ENCODE data around the gene EPB41L2. TPM values are rescaled to one million over a fixed set of nuclear protein-coding genes. Genes with fewer than 3 reads are reported as not detected.

Gene EPB41L2
- total RNA-seq, 1 experiment from 2014 or later = 17.5 TPM

DNA sequence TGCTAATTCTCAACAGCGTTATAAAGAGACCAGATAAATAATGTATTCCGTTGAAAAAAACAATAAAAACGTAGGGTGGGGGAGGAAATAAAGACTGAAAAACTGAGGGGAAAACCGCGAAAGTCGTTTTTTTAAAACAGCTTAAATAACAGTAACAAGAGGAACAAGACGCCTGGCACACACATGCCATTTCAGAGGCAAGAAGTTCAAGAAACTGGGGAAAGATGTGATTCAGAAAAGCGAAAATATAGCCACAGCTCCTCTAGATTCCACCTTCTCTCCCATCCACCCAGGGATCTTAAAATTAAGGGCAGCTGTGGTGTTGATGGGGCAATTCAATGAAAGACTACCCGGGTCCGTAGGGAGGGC, 1.3 kb downstream of the EPB41L2 start:
- no peak for DNase-seq (ENCODE audit: low spot score)

- no peak for DNase-seq (ENCODE audit: low spot score)
These were observed 1.8 kb downstream of the EPB41L2 start for GRCh38 chr6:131061041-131061750.

GRCh38 chr6:131060311-131060710, 2.7 kb downstream of the EPB41L2 start:
- no peak for DNase-seq (ENCODE audit: low spot score)

DNA sequence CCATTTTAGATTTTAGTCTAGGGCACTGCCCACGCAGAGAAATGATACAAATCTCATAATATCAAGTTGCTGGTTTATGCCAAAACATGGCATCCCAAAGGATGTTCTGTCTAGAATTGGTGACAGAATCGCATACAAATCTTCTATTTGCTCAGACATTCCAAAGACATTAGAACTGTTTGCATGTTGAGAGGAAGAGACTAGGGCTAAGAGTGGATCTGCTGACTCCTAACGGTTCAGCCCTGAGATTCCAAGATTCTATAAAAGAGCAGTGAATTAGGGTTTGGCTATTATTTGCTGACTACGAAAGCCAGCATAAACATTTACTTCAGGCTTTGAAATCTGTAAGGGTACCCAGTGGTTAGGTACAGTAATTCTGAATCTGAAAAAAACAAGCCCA, 3.6 kb downstream of the EPB41L2 start:
- DNase-seq (ENCODE audit: low spot score) = no peak

DNA sequence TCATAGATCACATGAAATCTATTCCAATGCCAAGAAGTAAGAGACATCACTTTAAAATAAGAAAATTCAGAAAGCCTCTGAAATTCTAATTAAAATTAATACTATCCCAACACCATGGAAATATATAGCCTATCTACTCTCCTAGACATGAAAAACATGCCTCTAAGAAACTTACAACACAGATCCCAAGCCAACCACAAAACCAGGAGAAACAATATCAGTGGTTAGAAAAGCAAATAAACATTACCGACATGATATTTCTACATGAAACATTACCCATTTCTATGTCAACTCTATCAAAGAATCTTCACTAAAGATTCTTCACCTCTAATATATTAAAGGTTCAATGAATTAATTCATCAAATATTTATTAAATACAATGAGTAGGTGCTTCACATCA, 4.8 kb downstream of the EPB41L2 start:
- no peak for DNase-seq (ENCODE audit: low spot score)

- no peak for DNase-seq (ENCODE audit: low spot score)
These were observed 8.4 kb downstream of the EPB41L2 start for GRCh38 chr6:131054392-131055250.

DNA sequence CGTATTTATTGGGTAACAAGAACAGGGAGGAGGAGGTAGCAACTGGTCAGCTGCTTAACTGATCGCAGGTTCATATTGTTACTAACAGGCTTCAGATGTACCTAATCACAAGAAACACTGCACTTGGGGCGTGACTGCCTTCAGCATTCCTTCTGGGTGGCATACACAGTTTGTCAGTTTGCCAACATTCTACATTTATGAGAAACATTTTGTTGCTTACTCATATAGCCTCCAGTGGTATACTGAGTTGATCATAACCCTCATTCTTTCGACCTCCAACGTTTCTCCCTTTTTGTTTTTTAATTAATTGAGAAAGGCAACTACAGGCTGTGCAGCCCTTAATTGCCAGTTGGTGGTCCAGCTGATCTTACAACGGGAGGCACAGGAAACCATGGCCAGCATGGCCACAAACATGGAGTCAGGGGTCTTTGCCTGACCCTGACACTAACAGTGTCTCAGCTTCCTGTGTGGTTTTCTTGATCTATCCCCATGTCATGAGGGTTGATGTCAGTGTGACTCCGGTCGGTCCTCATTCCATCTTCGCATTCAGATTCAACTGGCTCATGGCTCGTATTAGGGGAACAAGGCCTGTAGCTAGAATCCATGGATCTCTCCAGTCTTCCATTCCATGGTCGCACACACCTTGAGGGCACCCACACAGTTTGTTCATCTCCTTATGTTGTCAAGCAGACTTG, 9.4 kb downstream of the EPB41L2 start:
- peak; percentile 35 for DNase-seq (ENCODE audit: low spot score)

- DNase-seq (ENCODE audit: low spot score) = no peak
These were observed 10.9 kb downstream of the EPB41L2 start for GRCh38 chr6:131052181-131052580.

- DNase-seq (ENCODE audit: low spot score) = no peak
These were observed 11.7 kb downstream of the EPB41L2 start for GRCh38 chr6:131051341-131051740.

GRCh38 chr6:131049608-131050007, 13.4 kb downstream of the EPB41L2 start:
- DNase-seq (ENCODE audit: low spot score) = no peak

DNA sequence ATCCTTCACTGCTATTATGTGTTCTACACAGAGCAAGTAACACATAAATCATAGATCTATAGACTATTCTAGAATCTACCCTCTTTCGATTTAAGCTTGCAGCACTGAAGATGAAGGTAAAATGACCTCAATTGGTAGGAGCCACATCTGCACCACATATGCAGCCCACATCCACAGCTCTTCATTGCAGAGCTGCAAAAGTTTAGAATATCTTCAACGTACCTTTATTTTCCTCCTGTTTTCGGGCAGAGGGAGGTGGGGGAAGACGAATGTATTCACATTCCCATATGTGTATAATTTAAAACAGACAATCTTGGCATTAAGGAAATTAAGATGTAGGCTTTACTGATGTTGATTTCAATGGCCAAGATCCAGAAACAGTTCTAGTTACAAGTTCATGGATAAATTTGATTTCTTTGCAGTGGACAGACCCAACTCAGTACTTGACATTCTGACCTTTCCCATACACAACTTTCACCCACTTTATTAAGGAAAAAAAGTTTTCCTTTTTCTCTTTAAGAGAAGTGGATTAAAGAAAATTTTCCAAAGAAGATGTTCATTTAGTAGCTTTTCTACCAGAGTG, 14.0 kb downstream of the EPB41L2 start:
- DNase-seq (ENCODE audit: low spot score) = no peak

- no peak for DNase-seq (ENCODE audit: low spot score)
These were observed 14.6 kb downstream of the EPB41L2 start for GRCh38 chr6:131048459-131048858.

- no peak for DNase-seq (ENCODE audit: low spot score)
These were observed 17.9 kb downstream of the EPB41L2 start for GRCh38 chr6:131045139-131045538.

DNA sequence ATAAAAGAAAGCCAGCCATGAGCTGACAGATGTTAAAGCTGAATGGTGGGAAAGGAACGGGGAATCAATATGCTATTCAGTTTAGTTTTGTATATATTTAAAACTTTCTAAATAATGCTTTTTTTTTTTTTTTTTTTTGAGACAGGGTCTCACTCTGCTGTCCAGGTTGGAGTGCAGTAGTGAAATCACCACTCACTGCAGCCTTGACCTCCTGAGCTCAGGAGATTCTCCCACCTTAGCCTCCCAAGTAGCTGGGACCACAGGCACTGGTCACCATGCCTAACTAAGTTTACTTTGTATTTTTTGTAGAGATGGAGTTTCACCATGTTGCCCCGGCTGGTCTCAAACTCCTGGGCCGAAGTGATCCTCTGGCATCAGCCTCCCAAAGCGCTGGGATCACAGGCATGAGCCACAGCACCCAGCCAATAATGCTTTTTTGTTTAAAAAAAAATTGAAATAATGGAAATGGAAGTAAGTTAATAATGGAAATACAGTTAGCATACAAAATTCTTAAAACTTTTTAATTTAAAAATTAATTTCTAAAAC, 19.1 kb downstream of the EPB41L2 start:
- DNase-seq (ENCODE audit: low spot score) = no peak

DNA sequence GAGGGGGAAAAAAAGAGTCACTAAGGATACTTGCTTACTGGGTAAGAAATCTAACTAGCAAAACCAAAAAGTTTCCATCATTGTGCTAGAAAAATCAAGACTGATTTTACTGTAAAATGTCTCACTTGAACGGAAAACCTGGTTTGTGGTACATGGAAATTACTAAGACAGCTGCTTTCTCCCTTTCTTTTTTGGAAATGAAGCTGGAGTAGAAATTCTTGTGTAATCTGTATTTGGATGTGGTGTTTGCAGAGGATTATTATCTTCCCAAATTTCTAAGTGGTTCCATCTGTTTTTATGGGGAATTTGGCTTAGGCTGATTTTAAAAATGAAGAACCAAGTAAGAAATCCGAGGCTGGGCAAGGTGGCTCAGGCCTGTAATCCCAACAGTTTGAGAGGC, 20.4 kb downstream of the EPB41L2 start:
- no peak for DNase-seq (ENCODE audit: low spot score)

GRCh38 chr6:131041814-131042213, 21.2 kb downstream of the EPB41L2 start:
- no peak for DNase-seq (ENCODE audit: low spot score)

GRCh38 chr6:131040866-131041265, 22.2 kb downstream of the EPB41L2 start:
- no peak for DNase-seq (ENCODE audit: low spot score)

- DNase-seq (ENCODE audit: low spot score) = no peak
These were observed 23.7 kb downstream of the EPB41L2 start for GRCh38 chr6:131039345-131039680.

DNA sequence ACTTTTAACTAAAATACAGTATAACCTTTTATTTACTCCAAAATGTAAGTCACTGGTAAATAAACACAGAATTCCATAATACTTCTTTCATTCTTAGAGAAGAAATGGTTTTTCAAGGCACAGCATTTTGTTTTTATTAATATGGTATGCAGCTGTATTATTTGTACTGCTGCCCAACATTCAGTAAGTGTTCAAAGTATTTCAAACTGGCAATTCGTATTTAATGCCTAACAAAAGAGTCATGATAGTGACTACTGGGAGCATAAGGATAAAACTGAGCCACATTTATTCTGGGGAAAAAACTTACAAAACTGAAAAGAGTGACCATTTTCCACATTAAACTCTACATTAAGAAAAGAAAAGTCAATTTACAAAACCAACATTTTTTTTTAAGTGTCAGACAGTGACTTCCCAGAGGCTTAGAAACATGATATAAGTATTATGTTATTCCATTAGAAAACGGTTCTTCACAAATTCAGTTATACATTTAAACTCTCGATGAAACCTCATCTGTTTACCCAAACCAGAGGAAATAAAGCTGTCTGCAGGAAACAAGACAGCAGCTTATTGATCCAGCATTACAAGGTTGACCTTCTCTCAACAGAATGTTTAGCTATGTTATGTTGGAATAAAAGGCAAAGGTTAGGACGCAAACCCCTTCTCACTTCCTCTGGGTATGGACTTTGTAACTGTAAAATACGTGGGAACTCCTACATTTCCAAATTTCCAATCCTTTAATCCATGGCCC, 24.3 kb downstream of the EPB41L2 start:
- no peak for DNase-seq (ENCODE audit: low spot score)

- DNase-seq (ENCODE audit: low spot score) = no peak
These were observed 25.7 kb downstream of the EPB41L2 start for GRCh38 chr6:131037194-131037897.

GRCh38 chr6:131036601-131037000, 26.4 kb downstream of the EPB41L2 start:
- no peak for DNase-seq (ENCODE audit: low spot score)
